DMS53 (cell line): ENCODE measurements around the gene GGA1.
"Not testable (repeated sequence)": the region's sequence is repeated elsewhere in the genome, so short reads cannot be mapped to it uniquely, and the experiment has no call there.

ENCODE experiments used
- DNase-seq: peaks from one replicate; lab custom pipeline; 2025; lab: John Stamatoyannopoulos, UW

GGA1 gene

DNA sequence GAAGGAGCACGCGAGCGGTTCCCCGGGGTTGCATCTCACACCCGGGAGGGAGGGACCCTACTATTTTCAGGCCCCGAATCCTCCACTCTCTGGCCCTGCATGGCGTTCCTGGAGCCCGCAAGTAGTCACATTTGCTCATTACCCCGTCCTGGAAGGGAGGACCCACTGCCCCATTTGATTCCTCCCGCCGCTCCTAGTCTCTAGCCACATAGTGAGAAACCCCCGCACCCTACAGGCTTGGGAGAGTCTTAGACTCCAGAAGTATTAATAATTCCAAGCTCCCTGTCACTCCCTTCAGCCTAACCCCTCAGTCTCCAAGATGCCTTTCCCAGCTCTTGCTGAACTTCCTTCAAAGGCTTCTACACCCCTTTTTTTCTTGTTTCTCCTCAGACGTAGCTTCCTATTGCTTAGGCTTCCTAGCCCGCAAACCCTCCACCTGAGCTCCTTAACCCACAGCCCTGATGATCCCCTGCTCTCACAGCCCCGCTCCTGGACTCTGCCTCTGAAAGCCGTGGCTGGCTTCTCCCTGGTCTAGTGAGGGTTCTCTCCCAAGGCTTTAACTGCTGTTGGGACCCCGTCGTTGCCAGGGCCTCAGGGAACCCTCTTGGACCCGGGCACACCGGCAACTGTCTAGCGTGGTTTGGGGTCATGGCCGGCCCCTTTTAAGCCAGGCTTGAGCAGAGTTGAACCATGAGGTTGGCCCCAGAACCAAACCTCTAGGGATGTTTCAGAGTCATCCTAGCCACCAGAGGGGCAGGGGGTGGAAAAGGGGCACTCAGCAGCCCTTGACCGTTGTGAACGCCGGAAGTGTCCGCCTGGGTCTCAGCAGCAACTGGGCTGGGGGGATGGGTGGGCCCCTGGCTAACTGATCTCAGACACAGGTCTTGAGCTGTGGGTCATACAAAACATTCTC lies 862 bp downstream of the GGA1 start:
- peak; percentile 35 for DNase-seq

DNA sequence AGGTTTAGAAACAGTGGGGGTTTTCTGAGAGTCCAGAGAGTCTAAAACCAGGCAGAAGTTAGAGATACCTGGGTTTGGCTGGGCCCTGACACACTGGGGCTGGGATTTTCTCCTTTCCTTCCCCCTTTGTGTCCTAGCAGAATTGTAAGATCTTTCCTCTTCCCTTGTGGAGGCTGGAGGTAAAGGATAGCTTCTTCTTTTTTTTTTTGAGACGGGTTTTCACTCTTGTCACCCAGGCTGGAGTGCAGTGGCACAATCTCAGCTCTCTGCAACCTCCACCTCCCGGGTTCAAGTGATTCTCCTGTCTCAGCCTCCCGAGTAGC lies 1.5 kb downstream of the GGA1 start:
- DNase-seq, result not testable (repeated sequence)

GRCh38 chr22:37610480-37611129 lies 2.0 kb downstream of the GGA1 start:
- DNase-seq, result no peak

GRCh38 chr22:37611207-37611606 lies 2.6 kb downstream of the GGA1 start:
- no peak for DNase-seq

DNA sequence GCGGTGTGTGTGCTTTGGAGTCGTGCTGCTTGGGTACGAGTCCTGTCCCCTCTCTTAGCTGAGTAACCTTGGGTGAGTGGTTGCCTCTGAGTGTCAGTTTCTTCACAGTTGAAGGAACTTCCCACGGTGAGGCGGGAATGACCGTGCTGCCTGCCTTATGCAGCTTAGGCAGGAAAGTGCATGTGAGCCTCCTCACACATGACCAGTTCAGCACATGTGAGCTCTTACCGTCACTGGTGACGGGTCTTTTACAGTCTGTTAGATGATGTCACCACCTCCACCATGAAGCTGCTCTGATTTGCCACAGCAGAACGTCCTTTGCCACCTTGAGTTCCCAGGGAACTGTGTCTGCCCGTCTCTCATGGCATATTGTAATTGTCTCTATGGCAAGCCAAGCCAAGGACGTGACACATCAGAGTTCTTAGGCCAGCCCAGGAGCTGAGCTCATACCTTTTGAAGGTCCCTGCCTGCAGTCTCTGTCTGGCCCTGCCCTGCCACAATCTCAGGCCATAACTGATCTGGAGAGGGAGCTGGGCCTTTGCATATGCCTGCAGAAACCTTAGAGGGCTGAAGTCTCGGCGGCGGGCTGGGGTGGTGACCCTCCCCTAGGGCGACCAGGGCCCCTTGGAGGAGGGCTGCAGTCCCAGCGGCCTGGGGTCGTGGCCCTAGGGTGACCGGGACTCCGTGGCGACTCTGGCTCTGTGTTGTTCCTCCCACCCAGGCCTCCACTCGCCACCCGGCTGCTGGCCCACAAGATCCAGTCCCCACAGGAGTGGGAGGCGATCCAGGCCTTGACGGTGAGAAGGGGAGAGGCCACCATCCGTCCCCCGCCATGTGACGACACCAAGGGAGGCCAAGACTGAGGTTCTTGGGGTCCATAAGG lies 7.8 kb downstream of the GGA1 start:
- DNase-seq, result no peak

GRCh38 chr22:37617431-37617830 lies 8.8 kb downstream of the GGA1 start:
- no peak for DNase-seq

DNA sequence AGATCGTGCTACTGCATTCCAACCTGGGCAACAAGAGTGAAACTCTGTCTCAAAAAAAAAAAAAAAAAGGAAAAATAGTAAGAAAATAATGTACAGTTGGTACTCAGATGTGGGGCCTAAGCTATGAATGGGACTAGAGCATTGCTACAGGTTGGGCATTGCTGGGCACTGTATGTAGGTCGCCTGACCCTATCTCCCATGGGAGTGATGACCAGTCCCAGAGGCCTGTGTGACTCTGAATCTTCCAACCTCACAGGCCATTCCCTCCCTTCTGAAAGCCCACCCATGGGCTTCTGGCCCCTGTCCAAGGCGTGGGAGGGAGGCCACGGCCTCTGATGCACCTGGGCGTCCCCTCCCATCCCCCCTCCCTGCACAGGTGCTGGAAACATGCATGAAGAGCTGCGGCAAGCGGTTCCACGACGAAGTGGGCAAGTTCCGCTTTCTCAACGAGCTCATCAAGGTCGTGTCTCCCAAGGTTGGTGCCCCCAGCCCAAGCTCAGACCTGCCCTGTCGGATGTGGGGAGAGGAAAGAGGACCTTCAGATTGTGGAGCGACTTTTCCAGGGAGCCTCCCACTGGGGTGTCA lies 9.5 kb downstream of the GGA1 start:
- no peak for DNase-seq

DNA sequence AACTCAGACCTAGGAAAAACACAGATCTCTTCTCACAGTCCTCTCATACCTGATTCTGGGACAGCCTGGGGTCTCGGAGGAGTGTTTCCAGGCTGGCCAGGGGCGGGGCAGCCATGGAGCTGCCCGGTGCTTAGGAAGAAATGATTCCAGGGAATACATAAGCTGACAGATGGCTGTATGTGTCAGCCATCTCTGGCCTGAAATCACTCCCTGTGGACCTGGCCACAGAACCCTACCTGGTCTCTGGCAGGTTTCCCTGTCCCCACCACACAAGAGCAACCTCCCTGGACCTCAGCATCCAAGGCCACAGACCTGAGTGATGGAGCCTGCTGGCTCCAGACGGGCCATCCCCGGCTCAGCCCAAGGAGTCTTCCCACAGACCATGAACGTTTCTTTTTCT lies 10.0 kb downstream of the GGA1 start:
- no peak for DNase-seq

- DNase-seq, result no peak
Observed at GRCh38 chr22:37619991-37620390, 11.4 kb downstream of the GGA1 start.

- DNase-seq, result no peak
Observed at GRCh38 chr22:37621352-37621860, 12.8 kb downstream of the GGA1 start.

DNA sequence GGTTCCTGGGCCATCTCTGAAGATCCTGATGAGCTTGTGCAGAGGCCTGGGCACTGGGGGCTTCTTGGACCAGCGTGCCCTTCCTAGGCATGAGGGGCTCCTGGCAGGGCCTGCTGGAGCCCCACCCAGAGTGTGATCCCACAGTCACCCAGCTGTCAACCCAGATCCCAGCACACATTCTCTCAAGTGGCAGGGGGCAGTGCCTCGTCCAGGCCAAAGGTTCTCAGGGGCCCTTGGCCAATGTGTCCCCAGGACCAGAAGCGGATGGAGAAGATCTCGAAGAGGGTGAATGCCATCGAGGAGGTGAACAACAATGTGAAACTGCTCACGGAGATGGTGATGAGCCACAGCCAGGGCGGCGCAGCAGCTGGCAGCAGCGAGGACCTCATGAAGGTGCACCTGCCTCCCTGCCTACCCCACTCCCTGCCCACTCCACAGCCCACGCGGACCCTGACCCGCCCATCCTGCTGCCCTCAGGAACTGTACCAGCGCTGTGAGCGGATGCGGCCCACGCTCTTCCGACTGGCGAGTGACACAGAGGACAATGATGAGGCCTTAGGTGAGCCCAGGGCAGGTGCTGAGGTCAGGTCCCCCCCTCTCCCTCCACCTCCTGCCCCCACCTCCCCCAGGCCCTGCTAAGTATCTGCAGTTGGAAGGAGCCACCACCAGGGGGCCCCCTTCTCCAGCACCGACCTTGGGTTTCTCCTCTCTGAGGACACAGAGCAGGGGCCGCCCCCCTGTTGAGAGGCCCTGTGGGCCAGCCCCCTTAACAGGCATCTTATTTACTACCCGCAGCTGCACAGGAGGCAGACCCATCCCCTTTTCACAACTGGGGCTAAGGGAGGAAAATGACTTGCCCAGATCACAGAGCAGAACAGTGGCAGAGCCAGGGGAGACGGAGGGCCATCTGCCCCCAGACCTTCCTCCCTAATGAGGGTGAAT lies 14.7 kb downstream of the GGA1 start:
- peak; percentile 55 for DNase-seq

DNA sequence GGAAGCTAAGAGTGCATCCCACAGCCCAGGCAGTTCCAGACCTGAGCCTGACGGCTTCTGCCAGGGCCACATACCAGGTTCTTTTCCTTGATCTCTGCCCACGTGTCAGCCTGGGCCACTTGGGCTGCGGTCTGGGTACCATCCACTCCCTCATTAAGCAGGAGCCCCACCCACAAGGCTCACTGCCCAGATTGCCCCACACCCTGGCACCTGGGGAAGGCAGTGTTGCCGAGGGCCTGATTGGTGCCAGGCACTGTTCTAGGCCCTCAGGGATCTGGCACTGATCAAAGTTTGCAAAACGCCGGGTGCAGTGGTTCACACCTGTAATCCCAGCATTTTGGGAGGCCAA lies 15.4 kb downstream of the GGA1 start:
- DNase-seq, result no peak

- DNase-seq, result no peak
Observed at GRCh38 chr22:37624876-37625275, 16.2 kb downstream of the GGA1 start.

- DNase-seq, result no peak
Observed at GRCh38 chr22:37625737-37626136, 17.1 kb downstream of the GGA1 start.

DNA sequence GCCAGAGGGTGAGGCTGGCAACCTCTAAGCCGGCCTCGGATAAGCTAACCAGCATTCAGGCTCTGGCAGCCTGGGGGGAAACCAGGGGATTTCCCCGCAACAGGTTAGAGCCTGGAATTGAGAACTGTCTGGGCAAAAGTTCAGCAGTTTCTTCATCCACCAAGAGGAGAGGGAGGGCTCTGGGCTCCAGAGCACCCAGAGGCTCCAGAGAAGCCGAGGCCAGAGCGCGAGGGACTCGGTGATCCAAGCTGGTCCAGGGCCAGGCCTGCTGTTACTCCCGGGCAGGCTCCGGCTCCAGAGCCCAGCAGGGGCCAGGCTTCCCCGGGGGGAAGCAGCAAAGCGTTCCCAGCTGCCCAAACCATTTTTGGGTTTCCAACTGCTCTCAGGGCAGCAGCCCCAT lies 17.5 kb downstream of the GGA1 start:
- DNase-seq, result no peak

- DNase-seq, result no peak
Observed at GRCh38 chr22:37626556-37627075, 18.0 kb downstream of the GGA1 start.

DNA sequence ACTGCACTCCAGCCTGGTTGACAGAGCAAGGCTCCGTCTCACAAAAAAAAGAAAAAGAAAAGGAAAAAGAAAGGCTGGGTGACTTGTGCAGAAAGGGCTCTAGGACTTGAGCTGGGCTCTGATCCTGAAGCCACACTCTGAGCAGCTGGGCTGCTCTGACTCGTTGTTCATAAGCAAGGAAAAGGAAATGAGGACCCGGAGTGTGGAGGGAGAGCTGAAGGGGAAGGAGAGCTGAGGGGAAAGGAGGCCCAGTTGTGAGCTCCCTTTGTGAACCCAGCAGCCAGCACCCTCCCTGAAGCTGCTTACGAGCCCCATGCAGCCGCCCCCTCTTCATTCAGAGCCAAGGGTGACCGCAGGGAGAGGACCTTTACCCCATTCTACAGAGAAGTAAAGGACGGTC lies 18.5 kb downstream of the GGA1 start:
- no peak for DNase-seq

- DNase-seq, result no peak
Observed at GRCh38 chr22:37627545-37627944, 18.9 kb downstream of the GGA1 start.

- no peak for DNase-seq
Observed at GRCh38 chr22:37628830-37629229, 20.2 kb downstream of the GGA1 start.

DNA sequence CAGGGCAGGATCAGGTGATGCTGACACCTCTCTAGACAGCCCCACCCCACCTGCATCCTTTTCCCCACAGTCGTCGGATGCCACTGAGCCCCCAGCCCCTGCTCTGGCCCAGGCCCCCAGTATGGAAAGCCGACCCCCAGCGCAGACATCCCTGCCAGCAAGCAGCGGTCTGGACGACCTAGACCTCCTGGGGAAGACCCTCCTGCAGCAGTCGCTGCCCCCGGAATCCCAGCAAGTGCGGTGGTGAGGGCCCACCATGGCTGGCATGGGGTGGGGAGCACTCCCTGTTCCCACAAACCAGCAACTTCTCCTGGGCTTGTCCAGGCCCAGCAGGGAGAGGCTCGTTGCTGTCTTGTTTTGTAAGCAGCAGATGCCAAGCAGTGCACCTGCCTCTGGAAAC lies 21.3 kb downstream of the GGA1 start:
- DNase-seq, result no peak
